Ishikawa (cell line): ENCODE data around the gene LINGO4.

ENCODE experiments used
- CEBPB ChIP-seq: IDR thresholded peaks from 2 replicates; pipeline ENCODE4 v1.6.1; 2012
- CREB1 ChIP-seq: IDR thresholded peaks from 2 replicates; pipeline ENCODE4 v1.6.1; 2012; ENCODE audit warnings: low read depth
- EGR1 ChIP-seq: IDR thresholded peaks from 2 replicates; pipeline ENCODE4 v1.6.1; 2012
- EP300 ChIP-seq: IDR thresholded peaks from 2 replicates; pipeline ENCODE4 v1.6.1; 2012; ENCODE audit warnings: borderline replicate concordance
- NFIC ChIP-seq: IDR thresholded peaks from 2 replicates; pipeline ENCODE4 v1.6.1; 2012
- RAD21 ChIP-seq: IDR thresholded peaks from 2 replicates; pipeline ENCODE4 v1.6.1; 2012; ENCODE audit warnings: low read depth
- TAF1 ChIP-seq: IDR thresholded peaks from 2 replicates; pipeline ENCODE4 v1.6.1; 2012; ENCODE audit warnings: low read depth, mild to moderate bottlenecking
- TCF12 ChIP-seq: IDR thresholded peaks from 2 replicates; pipeline ENCODE4 v1.6.1; 2012; ENCODE audit warnings: low read depth
- TEAD4 ChIP-seq: IDR thresholded peaks from 2 replicates; pipeline ENCODE4 v1.6.1; 2012
- TF ChIP-seq, protein P1 (sequence below): IDR thresholded peaks from 2 replicates; pipeline ENCODE4 v1.6.1; 2012
- TF ChIP-seq, protein P2 (sequence below): IDR thresholded peaks from 2 replicates; pipeline ENCODE4 v1.6.1; 2012; ENCODE audit warnings: low read depth, mild to moderate bottlenecking
- TF ChIP-seq, protein P3 (sequence below): IDR thresholded peaks from 2 replicates; pipeline ENCODE4 v1.6.1; 2012

DNA sequence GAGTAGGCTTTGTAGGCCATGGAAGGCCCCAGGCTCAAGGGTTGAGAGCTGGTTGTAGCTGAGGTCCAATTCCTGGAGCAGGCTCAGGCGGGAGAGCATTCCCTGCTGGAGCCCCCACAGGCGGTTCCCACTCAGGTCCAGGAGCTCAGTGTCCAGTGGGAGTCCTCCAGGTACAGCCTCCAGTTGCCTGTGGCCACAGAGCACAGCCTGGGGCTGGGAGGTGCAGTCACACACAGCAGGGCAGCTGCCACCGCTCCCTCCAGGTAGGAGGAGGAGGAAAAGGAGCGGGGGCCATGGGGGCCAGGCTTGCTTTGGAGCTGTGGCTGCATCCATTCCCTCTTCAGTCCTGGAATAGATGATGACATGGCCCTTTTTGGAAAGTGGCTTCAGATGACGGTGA lies 2.8 kb downstream of the LINGO4 start:
- TF ChIP-seq CEBPB (no peak), CREB1 (no peak), RAD21 (no peak), EP300 (no peak), TCF12 (no peak), EGR1 (no peak), TEAD4 (no peak), NFIC (no peak), TAF1 (no peak)
- TF ChIP-seq, protein P1, sequence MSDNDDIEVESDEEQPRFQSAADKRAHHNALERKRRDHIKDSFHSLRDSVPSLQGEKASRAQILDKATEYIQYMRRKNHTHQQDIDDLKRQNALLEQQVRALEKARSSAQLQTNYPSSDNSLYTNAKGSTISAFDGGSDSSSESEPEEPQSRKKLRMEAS = no peak
- TF ChIP-seq, protein P2, sequence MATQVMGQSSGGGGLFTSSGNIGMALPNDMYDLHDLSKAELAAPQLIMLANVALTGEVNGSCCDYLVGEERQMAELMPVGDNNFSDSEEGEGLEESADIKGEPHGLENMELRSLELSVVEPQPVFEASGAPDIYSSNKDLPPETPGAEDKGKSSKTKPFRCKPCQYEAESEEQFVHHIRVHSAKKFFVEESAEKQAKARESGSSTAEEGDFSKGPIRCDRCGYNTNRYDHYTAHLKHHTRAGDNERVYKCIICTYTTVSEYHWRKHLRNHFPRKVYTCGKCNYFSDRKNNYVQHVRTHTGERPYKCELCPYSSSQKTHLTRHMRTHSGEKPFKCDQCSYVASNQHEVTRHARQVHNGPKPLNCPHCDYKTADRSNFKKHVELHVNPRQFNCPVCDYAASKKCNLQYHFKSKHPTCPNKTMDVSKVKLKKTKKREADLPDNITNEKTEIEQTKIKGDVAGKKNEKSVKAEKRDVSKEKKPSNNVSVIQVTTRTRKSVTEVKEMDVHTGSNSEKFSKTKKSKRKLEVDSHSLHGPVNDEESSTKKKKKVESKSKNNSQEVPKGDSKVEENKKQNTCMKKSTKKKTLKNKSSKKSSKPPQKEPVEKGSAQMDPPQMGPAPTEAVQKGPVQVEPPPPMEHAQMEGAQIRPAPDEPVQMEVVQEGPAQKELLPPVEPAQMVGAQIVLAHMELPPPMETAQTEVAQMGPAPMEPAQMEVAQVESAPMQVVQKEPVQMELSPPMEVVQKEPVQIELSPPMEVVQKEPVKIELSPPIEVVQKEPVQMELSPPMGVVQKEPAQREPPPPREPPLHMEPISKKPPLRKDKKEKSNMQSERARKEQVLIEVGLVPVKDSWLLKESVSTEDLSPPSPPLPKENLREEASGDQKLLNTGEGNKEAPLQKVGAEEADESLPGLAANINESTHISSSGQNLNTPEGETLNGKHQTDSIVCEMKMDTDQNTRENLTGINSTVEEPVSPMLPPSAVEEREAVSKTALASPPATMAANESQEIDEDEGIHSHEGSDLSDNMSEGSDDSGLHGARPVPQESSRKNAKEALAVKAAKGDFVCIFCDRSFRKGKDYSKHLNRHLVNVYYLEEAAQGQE = no peak
- TF ChIP-seq, protein P3, sequence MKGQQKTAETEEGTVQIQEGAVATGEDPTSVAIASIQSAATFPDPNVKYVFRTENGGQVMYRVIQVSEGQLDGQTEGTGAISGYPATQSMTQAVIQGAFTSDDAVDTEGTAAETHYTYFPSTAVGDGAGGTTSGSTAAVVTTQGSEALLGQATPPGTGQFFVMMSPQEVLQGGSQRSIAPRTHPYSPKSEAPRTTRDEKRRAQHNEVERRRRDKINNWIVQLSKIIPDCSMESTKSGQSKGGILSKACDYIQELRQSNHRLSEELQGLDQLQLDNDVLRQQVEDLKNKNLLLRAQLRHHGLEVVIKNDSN = no peak
